ENCODE measurements around the gene MEST.
"Not testable (repeated sequence)": the region's sequence is repeated elsewhere in the genome, so short reads cannot be mapped to it uniquely, and the experiment has no call there.

The MEST gene

DNA sequence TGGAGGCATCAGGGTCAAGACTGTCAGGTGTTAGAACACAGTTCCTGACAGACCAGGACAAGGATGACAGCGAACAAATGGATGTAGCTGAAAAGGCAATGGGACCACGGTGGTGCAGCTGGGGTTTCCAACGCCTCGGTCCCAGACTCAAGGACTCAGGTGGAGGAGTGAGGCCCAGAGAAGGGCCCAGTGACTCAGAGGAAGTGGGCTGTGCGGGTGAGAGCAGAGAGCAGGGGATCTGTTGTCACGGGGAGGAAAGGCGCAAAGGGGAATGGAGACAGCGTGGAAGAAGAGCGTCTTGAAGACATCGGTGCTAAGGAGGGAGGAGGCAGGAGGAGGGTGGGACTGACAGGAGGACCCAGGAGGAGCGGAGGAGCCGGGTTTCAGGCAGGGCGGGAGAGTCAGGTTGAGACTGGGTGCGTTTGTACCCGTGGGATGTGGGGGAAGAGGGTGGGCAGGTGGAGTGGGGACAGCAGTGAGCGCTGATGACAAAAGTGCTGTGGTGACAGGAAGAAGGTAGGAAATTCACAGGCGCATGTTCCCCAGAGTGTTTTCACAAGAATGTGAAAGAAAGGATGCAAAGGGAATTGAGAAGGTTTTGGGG, 36.0 kb downstream of the MEST start:
- not testable (repeated sequence) for DNase-seq

DNA sequence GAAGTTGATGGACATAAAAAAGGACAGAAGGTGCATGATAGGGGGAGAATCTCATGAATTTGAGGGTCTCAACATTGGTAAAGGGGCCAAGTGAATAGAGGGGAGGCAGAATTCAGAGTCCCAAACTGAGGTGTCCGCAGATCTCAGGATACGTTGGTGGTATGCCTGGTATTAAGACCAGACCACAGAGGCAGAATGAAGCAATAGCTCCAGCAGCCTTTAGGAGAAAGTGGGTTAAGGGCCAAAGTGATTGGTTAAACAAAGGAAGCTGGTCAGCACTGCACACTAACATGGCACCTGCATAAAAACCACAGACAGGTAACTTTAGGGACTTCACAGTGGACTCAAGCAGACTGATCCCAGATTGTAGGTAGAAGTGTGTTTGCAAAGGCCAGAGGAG, 37.5 kb downstream of the MEST start:
- no peak for DNase-seq

DNA sequence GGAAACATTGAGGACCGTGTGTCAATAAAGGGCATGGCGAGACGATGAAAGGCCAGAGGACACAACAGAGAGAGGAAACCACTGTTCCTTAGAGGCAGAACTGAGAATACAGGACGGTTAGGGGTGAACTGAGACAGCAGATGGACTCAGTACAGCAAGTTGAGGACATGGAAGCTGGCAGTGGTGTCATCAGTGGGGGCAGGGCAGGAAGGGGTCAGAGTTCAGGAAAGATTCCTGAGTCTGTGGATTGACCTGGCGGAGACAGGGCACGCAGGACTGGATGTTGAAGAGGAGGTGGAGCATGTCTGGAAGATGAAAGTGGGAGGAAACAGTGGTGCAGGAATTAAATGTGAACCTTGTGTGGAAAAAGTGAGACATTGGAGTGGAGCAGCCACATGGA, 46.0 kb downstream of the MEST start:
- not testable (repeated sequence) for DNase-seq

DNA sequence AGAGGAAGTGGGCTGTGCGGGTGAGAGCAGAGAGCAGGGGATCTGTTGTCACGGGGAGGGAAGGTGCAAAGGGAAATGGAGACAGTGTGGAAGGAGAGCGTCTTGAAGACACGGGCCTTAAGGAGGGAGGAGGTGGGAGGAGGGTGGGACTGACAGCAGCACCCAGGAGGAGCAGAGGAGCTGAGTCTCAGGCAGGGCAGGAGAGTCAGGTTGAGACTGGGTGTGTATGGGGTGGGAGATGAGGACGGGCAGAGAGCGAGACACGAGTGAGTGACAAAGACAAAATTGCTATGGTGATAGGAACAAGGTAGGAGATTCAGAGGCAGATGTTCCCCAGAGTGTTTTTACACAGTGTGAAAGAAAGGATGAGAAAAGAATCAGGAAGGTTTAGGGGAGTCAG, 49.4 kb downstream of the MEST start:
- not testable (repeated sequence) for DNase-seq

DNA sequence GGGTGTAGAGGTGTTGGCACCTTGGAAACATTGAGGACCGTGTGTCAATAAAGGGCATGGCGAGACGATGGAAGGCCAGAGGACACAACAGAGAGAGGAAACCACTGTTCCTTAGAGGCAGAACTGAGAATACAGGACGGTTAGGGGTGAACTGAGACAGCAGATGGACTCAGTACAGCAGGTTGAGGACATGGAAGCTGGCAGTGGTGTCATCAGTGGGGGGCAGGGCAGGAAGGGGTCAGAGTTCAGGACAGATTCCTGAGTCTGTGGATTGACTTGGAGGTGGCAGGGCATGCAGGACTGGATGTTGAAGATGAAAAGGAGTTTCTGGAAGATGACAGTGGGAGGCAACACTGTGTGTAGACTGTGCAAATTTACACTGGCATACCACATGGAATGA, 50.4 kb downstream of the MEST start:
- DNase-seq, result not testable (repeated sequence)

DNA sequence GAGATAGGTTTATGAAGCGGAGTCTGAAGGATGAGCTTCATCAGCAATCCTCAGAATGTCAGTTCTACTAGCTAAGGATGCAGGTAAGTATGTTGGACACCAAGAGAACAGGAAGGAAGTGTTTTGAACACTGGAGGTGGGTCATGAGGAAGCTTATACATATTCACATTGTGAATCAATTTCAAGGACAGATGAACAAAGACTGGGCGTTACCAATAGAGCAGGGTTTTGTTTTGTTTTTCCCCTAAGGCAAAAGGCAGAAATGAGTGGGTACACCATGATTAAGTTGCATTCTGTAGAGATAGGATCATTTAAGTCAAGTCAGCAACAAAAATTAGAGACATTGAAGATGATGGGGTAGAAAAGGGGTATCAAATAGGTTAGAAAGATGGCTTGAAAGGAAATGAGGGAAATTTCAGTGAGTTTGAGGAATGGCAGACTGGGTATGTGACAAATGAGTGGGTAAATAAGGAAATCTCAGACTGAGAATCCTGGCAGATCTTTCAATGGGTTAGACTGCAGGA, 51.7 kb downstream of the MEST start:
- DNase-seq, result no peak

DNA sequence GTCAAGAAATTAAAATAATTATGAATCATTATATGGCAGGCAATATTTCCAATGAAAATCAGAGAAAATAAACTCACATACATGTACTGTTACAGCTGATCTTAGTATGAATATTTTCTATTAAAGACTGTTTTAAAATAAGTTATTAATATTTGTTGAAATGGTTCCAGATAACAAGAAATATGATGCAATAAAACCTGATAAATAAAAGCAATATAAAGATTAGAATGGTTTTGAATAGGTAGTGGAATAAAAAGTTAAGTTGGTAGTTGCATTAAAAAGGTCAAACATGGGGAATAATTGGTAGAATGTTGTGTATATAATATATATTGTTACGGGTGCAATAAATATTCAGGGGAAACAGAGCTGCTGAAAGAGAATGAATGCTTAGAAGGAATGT, 52.5 kb downstream of the MEST start:
- DNase-seq, result no peak

DNA sequence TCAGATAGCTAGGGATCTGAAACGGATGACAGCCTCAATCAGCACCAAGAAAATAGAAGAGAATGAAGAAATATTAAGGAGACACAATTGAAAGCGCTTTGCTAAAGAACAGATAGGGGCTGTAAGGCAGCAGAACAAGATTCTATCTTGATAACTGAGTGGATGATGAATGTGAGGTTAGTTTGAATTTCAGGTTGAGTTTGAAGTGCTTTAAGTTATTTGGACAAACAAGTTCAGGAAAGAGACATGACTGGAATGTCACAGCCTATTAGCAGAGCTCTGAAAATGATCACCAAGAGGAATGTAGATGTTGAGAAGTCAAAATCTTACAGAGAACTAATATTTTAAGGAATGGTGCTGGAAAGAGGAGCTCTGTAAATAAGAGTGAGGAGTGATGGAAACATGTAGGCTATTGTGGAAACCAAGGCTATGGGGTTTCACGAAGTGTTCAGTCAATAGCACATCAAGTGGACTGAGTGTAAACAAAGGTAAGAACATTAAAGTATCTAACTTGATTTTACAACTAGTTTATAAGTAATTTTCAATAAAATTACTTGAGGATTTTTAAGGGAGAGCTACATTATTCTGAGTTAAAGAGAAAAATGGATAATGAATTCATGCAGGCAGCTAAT, 61.6 kb downstream of the MEST start:
- DNase-seq, result no peak

DNA sequence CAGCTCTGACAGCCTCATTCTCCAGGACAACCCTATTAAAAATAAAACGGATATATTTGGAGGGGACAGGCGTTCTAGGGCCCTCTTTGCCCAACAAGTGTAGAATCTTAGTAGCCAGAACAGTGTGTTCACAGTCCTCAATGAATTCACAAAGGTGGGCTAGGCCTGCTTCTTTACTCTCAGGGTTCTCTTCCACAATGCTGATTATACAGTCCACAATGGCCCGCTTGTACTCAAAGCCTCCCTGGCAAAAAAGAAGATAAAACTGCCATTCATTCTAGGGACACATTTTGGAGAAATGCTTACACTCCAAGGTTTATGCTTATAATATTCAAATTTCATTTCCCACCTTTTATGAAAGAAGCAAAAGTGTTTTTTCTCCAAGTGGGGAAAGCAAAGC, 62.6 kb downstream of the MEST start:
- DNase-seq, result no peak

Measured in EL (cell line).